ENCODE data around the gene PTPN7.

Gene PTPN7

DNA sequence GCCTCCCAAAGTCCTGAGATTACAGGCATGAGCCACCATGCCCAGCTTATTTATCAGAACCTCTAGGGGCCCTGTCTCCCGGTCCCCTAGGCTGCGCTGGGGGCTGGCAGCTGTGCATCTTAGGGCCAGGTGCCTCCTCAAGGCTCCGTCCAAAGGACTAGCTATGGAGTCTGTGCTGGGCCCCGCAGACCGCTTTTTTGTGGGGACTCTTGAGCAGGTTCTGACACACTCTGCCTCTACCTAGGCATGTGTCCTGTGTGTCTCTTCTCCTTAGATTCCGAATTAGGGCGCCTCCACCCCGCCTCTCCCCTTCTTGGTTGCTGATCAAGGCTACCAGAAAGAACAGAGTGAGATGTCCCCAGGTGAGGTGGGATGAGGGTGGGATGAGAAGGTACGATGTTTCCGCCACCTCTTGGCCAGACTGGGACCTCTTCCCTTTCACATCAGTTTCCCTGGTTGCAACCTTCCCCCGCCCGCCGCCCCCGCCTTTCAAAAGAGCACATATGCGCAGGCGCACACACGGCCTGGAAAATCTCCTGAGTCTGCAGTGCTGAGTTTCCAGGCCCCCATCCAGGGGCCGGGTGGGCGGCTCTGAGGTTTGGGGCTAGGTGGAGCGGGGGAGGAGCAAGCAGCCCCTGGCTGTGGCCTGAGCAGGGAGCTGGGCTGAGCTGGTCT, 5.0 kb upstream of the PTPN7 start:
- no peak for FAIRE-seq

DNA sequence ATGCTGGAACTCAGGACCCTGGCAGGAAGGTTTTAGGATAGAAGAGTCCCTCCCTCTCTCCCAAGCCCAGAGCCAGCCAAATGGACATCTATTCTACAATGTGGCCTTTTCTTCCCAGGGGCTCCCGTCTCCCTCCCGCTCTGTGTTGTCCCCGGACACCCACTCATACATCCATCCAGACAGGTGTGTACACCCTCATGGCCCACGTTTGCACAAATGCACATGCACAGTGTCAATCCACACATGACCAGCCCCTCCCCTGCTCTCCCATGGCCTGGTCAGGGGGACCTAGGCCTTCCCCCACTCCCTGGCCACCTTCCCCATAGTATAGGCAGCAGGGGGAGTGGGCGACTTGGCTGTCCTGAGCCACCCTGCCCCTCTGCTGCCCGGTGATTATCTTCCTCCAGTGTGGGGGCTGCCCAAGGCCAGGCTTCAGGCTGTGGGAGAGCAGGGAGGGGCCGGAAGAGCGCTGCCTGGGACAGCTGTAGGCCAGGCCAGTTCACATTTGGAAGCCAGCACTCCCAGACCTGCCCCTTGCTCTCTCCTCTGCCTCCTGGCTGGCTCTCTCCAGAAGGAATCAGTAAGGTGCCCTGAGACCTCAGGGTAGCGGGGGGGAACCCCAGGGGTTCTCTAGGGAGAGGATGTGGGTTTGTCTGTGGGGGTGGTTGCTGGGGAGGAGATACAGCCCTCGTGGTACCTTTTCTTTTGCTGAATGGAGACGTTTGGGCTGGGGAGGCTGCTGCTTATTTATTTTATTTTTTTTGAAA, 4.1 kb upstream of the PTPN7 start:
- no peak for FAIRE-seq

DNA sequence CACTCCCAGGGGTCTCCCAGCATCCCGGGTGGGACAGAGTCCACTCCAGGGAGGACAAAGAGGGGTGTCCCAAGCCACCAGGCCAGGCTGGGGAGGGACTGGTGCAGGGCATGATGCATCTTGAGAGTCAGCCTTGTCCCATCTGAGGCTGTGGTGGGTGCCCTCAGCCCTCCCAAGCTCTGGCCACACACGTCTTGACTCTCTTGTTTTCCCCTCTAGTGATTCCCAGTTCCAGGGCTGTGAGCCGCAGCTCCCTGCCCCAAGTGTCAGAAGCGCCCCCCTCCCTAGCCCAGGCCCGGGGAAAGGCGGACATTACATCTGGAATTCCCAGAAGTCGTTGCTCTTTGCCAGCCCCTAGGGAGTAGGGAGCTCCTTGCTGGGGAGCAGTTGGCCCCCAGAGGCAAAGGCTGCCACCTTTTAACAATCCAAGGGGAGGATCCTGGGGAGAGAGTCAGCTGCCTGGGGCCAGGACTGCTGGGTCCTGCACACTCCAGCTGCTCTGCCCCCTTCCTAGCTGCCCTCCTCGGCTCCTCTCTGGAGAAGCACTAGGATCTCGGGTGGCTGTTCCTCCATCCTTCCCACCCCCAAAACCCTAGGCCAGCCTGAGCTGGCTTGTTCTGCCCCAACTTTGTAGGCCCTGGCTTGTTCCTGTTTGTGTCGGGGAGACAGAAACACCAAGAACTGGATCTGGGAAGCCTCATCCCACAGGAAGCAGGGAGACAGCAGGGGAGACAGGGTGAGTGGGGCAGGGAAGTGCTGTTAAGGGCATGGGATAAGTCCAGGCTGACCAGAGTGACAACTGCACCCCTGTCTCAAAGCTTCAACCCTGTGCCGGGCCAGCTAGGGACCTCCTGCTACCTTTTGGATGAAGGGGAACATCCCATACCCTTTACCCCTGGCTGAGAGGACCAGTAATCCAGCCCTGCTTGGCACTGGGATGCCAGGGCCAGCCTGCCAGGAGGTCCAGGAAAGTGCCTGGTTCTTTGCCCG, 3.2 kb upstream of the PTPN7 start:
- no peak for FAIRE-seq

DNA sequence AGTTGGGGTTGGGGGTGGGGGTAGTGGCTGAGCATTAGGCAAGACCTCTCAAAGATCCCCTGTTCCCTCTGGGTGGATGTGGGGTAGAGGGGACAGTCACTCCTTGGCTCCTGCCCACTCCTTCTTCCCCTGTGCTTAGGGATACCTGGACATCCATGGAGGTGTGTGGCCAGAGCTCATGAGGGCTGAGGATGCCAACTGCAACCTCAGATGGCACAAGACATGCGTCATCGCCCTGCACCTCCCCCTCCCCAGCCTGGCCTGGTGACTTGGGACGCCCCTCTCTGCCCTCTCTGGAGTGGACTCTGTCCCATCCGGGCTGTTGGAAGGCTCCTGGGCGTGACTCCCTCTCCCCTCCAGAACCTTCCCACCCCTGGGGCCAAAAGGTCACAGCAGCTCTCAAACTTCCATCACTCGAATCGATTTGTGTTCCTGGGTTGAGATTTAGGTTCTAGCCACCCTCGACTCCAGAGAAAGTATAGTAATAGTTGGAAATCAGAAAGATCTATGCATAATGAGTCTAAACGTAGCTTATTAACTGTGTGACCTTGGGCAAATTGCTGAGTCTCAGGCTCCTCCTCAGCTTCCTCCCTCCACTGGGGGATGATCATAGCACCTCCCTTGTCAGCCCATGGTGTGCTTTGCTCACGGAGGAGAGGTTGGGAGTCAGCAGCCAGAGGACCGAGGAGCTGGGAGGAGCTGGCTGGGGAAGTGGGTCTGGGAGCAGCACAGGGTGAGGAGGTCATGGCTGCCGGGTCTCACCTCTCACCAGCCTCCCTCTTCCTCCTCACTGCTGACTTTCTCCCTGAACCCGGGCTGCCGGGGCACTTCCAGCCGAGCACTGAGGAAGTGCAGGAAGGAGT, 2.2 kb upstream of the PTPN7 start:
- FAIRE-seq: no peak

DNA sequence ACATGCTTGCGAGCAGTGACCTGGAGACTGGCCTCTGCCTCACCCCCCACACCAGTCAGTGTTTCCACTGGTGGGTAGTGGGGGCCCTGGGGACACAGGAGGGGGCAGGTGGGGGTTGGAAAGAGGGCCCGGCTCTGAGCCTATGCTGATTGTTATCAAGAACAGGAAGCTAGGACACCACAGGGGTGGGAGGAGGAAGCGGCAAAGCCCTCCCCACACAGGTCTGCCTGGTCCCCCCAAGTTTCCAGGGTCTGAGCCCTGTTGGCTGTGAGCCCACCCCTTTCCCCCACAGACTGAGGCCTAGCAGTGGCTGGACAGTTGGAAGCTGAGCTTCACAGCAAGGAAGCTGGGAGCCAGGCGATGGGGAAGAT, 1.6 kb upstream of the PTPN7 start:
- FAIRE-seq: no peak

DNA sequence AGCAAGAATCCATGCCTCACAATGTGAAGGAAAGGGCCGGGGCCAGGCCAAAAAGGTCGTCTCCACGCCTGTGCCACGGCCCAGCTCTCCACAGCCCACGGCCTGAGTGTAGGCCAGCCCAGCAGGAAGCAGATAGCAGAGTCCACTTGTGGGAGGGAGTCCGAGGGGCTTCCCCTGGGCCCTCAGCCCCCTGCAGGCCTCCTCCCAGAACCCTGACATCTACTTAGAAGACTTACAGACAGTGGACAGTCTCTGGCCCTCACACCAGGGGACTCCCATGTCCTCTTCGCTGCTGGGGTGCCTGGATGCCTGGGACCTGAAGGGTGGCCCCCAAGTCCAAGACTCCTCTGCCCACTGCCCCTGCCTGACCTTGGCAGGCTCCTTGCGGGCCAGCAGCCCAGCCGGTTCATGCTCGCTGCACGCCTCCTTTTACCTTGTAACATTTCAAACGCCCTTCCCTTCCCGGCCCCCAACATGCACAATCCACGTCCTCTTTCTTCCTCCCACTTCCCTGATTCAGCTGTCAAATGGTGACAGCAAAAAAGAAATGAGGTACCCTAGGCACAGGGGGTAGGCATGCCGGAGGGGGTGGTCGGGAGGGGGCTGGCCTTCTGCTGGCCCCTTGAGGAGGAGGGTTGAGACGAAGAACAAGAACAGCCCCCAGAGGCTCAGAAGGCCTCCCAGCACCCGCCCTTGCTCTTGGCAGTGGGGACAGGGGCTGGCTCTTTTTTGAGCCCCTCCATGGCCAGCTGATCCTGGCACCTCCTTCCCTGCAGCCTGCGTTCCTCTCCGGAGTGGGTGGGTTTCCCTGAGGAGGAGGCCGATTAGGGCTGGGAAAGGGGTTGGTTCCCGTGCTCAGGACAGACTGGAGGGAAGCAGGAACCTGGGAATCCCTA, 997 bp upstream of the PTPN7 start:
- no peak for FAIRE-seq

DNA sequence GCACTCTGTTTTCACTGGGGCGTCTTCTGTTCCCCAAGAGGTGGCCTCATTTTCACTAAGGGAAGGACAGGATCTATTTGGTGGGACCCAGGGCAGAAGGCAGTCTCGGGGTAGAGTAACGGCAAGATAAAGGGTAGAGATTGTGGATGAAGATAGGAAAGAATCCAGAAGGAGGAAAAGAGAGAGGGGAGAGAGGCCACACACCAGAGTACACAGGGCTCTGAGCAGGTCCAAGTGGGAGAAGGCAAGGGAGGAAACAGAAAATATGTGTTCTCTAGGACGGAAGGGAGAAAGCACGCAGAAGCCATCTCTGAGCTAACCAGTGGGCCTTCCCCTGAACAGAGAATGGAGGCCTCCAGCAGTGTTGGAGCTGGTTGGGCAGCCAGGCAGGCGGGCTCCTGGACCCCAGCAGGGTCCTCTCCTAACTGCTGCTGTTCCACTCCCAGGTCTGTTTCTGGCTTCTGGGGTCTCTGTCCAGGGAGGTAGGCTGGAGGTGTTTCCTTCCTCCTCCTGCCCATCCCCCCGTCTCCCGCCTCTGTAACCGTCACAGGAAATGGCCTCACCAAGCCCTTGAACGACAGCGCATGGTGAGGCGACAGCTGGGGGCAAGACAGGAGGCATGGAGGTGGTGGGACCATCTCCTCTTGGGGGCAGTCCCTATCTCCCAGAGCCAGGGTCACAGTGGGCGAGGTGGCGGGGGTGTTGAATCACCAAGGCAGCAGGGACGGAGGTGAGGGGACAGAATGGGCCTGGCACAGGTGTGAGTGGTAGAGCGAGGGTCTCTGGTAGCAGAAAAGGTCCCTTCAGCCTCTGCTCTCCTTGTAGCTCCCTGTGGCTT, 649 bp downstream of the PTPN7 start:
- no peak for FAIRE-seq

DNA sequence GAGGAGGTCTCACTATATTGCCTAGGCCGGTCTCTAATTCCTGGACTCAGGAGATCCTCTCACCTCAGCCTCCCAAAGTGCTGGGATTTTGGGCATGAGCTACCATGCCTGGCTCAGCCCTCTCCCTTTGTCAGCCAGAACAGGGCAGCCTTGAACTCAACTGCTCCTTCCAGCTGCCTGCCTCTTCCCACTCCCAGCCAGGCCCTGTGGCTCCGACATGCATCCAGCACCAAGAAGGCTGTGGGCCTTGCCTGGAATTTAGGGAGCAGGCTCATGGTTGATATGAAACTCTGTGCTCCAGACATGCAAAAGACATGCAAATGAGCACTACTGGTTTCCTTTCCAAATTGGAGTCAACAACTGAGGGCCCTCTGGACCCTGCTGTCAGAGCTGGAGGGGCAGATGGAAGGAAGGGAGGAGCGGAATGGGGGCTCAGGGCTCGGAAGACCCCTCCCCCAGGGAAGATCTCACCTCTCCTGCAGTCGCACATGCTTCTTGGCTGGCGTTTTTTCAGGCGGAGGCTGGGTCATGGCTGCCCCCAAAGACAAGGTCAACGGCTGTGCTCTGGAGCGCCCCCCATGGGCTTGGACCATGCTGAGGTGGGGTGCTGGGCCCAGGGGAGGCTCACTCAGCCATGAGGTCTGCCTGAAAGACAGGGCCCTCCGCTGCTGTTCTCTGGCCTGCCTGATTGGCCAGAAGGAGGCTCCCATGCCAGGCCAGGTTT, 1.4 kb downstream of the PTPN7 start:
- no peak for FAIRE-seq

DNA sequence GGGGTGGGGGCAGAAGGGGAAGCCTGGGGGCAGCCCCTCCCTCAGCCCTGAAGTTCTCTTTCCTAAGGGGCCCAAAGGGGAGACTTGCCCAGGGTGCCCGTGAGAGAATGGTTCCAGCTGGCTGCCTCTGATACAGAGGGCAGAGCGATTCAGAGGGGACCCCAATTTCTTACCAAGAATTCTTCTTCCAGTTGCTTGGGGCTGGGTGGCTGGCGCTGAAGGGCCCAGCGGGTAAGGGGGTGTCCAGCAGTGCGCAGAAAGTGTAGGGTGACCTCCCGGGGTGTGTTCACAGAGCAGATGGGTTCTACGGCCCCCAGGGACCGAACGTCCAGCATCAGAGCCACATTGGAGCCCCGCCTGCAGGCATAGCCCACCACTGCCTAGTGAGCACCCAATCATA, 2.5 kb downstream of the PTPN7 start:
- no peak for FAIRE-seq

DNA sequence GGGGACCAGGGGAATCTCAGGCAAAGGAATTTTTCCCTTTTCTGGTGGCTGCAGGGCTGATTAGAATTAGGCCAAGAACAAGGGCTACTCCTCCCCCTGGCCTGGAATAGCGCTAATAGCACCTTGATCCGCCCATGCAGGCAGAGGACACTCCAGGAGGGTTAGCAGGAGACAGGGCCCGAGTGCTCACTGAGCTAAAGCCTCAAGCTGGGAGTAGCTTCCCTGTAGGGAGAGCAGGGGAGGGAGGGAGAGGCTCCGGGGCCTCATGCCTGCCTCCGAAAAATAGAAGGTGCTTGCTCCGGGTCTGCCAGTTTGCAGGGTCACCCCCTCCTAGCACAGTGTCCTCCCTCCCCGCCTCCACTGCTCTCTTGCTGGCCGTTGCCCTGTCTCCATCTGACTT, 3.8 kb downstream of the PTPN7 start:
- FAIRE-seq: no peak

DNA sequence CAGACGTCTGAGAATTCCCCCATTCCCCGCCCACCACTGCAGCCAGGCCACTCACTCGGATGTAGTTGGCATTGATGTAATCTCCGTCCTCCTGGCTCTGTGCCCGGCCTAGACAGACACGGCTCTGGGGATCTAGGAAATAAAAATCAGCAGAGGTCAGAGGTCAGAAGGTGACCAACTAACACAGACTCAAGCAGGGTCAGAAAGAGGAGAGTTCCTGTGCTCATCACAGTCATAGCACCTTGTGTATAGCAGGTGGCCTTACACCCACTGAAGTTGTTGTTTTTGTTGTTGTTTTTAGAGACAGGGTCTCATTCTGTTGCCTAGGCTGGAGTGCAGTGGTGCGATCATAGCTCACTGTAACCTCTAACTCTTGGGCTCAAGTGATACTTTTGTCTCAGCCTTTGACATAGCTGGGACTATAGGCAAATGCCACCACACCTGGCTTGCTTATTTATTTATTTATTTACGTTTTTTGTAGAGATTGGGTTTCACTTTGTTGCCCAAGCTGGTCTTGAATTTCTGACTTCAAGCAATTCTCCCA, 4.9 kb downstream of the PTPN7 start:
- no peak for FAIRE-seq

DNA sequence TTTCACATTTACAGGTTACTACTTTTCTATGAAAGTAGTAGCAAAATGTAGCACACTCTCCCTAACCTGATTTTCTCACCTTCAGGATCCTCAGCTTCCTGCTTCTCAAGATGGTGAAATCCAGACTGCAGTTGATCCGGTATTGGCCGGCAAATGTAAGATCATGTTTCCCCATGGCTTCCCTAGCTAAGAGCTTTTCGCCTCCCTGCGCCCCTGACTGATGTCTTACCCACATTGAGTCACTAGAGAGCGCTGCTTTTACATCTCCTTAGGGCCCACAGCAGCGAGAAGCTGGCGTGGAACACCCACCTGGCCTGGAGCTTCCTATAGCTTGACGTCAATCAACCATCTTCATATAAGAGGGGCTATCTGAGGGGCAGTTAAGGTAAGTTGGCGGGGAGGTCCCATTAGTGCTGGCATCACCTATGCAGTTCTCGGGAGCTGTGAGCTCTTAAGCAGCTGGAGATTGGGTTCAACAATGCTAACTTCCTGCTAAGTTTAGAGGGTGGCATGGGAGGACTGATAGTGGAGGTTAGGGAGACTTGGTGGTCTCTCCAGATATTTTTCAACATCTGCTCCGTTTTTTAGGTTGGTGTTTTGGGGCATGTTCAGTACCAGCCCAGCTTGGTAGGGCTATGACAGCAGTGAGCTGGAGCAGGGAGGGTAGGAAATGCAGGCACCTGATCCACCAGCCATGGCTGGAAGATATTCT, 5.5 kb downstream of the PTPN7 start:
- no peak for FAIRE-seq

DNA sequence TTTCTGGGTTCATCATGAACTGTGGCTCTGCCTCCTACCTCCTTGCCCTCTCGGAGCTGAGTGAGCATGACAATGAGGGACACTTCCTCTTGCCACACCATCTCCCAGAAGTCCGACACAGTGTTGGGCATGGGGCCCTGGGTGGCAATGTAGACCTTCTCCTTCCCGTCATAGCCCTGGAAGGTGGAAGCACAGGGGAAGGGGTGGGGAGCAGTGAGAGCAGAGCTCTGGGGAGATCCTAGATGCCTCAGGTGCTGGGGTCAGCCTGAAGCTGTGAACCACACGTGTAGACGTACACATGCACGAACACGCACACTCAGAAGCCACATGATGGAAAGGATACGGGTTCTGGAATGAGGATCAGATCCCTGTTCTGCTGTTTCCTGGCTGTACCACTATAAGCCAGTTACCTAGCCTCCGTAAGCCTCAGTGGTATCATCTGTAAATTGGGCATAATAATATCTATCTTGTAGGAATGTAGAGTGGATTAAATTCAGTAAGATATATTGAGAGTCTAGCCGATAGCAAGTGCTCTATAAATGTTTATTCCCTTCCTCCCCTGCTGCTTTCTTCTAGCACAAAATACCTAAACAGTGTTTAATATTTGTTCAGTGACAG, 6.1 kb downstream of the PTPN7 start:
- FAIRE-seq: no peak

DNA sequence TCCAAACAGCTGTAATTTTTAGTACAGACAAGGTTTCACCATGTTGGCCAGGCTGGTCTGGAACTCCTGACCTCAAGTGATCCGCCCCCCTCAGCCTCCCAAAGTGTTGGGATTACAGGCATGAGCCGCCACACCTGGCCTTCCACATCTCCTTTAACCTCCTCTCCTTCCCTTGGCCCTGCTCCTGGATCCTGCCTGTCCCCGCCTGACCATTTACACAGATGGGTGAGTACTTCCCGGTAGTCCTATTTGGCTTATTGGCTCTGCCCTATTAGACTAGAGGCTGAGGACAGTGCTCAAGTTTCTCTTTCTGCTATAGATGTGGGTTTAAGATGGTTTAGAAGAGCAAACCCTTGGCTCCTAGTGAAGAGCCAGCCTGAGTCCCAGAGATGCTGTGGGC, 7.1 kb downstream of the PTPN7 start:
- FAIRE-seq: no peak

DNA sequence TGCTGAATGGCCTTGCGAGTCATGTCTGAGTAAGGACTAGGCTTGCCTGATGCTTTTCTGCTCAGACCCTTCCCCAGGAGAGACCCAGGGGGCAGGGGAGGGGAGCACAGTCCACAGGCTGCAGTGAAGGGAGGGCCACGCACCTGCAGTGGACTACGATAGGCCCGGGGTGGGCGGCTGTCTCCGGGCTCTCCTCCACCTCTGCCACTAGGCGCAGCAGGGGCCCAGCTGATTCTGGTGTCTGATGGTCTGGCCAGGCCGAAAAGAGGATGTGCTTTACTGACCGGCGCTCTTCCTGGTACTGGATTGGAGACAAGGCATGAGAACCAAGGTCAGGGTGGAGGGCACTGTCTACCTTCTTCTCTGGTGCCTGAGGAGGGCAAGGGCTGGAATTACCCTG, 8.0 kb downstream of the PTPN7 start:
- no peak for FAIRE-seq

DNA sequence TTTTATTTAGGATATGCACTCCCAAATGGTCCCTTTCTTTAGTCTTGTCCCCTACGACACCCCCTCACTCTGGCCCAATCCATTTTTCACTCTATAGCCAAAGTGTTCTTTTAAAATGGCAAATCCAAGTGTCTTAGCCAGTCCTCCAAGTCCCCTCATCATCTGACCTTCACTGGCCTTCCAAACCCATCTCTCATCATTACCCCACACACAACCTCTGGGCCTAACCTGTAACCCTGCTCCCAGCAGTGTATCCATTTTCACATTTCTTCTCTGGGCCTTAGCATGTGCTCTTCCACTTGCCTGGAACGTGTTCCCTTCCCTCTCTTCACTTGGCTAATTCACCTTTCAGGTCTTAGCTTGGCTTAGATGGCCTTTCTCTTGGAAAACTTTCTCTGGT, 9.4 kb downstream of the PTPN7 start:
- no peak for FAIRE-seq

DNA sequence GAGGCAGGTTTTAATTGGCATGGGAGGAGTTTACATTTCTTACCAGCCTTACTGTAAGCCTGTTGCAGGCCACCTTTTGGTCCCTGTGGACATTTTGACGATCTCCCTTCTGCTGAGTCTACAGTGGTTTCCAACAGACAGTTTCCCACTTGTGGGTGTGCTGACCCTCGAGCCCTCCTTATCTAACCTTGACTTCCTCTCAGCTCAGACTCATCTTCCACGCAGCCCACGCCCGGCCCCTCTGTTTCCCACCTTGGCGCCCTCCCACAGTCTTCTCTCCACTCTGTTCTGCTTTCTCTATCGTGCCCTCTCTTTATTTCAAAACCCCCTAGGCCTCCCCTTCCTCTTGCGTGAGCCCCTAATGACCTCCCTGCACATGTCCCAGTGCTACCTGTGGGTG, 9.8 kb downstream of the PTPN7 start:
- FAIRE-seq: no peak

DNA sequence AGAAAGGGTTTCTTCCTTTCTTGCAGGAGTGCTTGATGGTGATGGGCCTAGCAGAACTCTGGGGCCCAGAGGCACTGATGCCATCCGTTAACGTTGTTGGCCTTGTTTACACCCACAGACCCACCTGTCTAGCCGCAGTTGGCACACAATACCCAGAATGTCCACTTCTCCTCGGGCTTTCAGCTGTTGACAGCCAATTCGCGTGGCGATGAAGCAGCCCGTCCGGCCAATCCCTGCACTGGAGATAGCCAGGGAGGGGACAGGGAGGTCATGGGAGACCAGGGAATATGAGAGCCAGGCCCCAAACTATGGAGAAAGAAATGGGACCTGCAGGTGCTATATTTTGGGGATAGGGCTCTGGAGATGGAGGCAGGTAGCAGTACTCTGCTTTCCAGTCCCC, 10.2 kb downstream of the PTPN7 start:
- FAIRE-seq: no peak
